Kidney (tissue), 14 donors: ENCODE results near the gene BSPRY. TPM values are rescaled to one million over a fixed set of nuclear protein-coding genes. Genes with fewer than 3 reads are reported as not detected.

Experiments
- DNase-seq, 5 donors: peaks; one replicate each; pipeline ENCODE4 v3.0.0-alpha.2; 2013 to 2020
- FAIRE-seq: peaks from 2 replicates; lab custom pipeline; 2012; peaks lifted over from hg19 to GRCh38; lab: Jason Lieb, UNC
- H3K27ac ChIP-seq, 2 donors: one replicate each; pipeline ENCODE4 v1.7.0; 2013; ENCODE audit warnings: low read depth in 2 of 2, low read length in 2 of 2, inconsistent platforms in 1 of 2
- H3K27me3 ChIP-seq: one replicate; pipeline ENCODE4 v1.7.1; 2013; ENCODE audit warnings: low read length, inconsistent platforms; ENCODE audit not compliant: control insufficient read depth, insufficient read depth
- H3K36me3 ChIP-seq, 3 donors: one replicate each; pipeline versions ENCODE4 v1.7.0 to v1.7.1; 2013; ENCODE audit warnings: low read length in 3 of 3, control low read depth in 1 of 3, inconsistent platforms in 1 of 3; ENCODE audit not compliant: insufficient read depth in 3 of 3, control insufficient read depth in 2 of 3
- H3K4me1 ChIP-seq, 3 donors: one replicate each; pipeline versions ENCODE4 v1.7.0 to v1.7.1; 2013; ENCODE audit warnings: low read length in 3 of 3, inconsistent platforms in 1 of 3, low read depth in 1 of 3; ENCODE audit not compliant: control insufficient read depth in 2 of 3, insufficient read depth in 2 of 3
- H3K4me3 ChIP-seq, 3 donors: one replicate each; pipeline versions ENCODE4 v1.7.0 to v1.8.1; 2013; ENCODE audit warnings: low read length in 3 of 3, control low read depth in 1 of 3, inconsistent platforms in 1 of 3
- H3K9ac ChIP-seq, 3 donors: one replicate each; pipeline versions ENCODE4 v1.7.0 to v1.7.1; 2013; ENCODE audit warnings: low read length in 3 of 3, control low read depth in 1 of 3, inconsistent platforms in 1 of 3
- H3K9me3 ChIP-seq, 3 donors: one replicate each; pipeline versions ENCODE4 v1.7.0 to v1.7.1; 2013; ENCODE audit warnings: low read length in 3 of 3, control low read depth in 1 of 3, inconsistent platforms in 1 of 3; ENCODE audit not compliant: control insufficient read depth in 2 of 3, insufficient read depth in 1 of 3
- intact Hi-C: fragments of 100-400 bp; cut with DNase I; formaldehyde crosslinking; loops from one replicate; pipeline ENCODE4 v1.11.1; 2022
- polyA plus RNA-seq: library from polyadenylated mRNA; stranded (reverse); fragments of 350-450 nt; fragmentation: Illumina TruSeq; extraction: RNeasy Lipid Tissue Mini Kit (QIAGEN cat#74804); gene quantifications from one replicate; pipeline ENCODE4 v1.2.3, GENCODE V29; 2014; ENCODE audit warnings: low read depth, low replicate concordance; ENCODE audit not compliant: insufficient read depth
- total RNA-seq: library from RNA; stranded (reverse); fragmentation: NEBNext Ultra II Directional; extraction: Animal tissue kit (Norgen Biotek cat#: 25700); gene quantifications from one replicate; pipeline ENCODE4 v1.2.1, GENCODE V29; 2021
- TF ChIP-seq, protein P1 (sequence below): IDR thresholded peaks from 3 replicates; pipeline ENCODE4 v1.5.1; 2012; ENCODE audit warnings: mild to moderate bottlenecking, moderate library complexity, borderline replicate concordance; ENCODE audit not compliant: insufficient read depth; ENCODE audit errors: extremely low read depth
- donor health status: control.
- donor health status: control.
- donor health status: control.
- donor health status: control.
- donor health status: control.
- donor health status: DM: yes; HTN: yes; CAD: no.
- donor health status: Normal renal cell carcinoma (clear cell type).

The BSPRY gene
- total and polyA plus RNA-seq, 2 donors from 2014 or later = 14.5 to 18.0 TPM

DNA sequence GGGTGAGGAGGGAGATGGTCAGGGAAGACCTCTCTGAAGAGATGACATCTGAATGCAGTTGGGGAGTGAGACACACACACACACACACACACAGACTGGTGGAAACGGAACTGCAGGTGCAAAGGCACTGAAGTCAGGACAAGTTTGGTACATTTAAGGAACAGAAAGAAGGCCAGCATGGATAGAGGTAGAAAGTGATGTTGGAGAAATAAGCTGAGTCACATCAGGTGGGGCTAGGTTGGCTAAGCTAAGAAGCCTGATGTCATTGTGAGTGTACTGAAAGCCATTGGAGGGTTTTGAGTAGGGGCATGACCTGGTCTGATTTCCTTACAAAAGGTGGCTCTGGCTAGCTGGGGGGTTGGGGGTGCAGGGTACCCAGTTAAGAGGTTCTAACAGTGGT, 3.1 kb downstream of the BSPRY start:
- no peaks in the 10 kb centered on the region for H3K9me3 ChIP-seq
- FAIRE-seq = no peak
- no peaks in the 10 kb centered on the region for H3K36me3 ChIP-seq
- H3K27ac ChIP-seq = no peak overlapping the region
- intact Hi-C loops = no loop called here
- TF ChIP-seq, protein P1, sequence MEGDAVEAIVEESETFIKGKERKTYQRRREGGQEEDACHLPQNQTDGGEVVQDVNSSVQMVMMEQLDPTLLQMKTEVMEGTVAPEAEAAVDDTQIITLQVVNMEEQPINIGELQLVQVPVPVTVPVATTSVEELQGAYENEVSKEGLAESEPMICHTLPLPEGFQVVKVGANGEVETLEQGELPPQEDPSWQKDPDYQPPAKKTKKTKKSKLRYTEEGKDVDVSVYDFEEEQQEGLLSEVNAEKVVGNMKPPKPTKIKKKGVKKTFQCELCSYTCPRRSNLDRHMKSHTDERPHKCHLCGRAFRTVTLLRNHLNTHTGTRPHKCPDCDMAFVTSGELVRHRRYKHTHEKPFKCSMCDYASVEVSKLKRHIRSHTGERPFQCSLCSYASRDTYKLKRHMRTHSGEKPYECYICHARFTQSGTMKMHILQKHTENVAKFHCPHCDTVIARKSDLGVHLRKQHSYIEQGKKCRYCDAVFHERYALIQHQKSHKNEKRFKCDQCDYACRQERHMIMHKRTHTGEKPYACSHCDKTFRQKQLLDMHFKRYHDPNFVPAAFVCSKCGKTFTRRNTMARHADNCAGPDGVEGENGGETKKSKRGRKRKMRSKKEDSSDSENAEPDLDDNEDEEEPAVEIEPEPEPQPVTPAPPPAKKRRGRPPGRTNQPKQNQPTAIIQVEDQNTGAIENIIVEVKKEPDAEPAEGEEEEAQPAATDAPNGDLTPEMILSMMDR = no peak
- no peak for DNase-seq
- H3K27me3 ChIP-seq = peaks cover 19% of the 10 kb centered on the region
- no peak overlapping the region for H3K4me3 ChIP-seq
- H3K4me1 ChIP-seq = peaks cover 0 to 6% (median 4%) of the 10 kb centered on the region in 3 donors
- H3K9ac ChIP-seq = no peak overlapping the region

DNA sequence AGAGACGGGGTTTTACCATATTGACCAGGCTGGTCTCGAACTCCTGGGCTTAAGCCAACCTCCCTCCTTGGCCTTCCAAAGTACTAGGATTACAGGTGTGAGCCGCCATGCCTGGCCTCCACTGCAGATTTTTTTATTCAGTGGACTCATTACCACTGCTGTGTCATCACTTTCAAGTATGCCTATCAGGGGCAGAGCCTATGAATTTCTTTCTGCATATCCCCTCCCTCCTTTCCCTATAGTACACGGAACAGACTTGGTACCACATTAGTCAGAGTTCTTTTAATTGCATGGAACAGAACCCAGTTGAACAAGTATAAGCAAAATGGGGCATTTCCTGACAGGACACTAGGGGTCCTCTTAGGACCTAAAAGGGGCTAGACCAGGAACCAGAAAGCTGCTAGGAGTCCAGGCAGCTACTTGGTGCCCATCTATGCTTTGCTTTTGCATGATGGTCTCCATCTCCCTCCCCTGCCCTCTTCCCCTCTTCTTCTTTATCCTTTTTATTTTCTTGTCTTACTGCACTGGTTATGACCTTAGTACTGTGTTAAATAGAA, 5.8 kb downstream of the BSPRY start:
- TF ChIP-seq, protein P1 = no peak
- Histone ChIP-seq H3K27ac (no peak overlapping the region), H3K4me3 (no peak overlapping the region), H3K9me3 (no peaks in the 10 kb centered on the region), H3K9ac (no peak overlapping the region), H3K27me3 (peaks cover 11% of the 10 kb centered on the region), H3K4me1 (peaks cover 0 to 3% (median 1%) of the 10 kb centered on the region in 3 donors), H3K36me3 (no peaks in the 10 kb centered on the region)
- no peak for DNase-seq
- no peak for FAIRE-seq
- intact Hi-C loops = no loop called here

DNA sequence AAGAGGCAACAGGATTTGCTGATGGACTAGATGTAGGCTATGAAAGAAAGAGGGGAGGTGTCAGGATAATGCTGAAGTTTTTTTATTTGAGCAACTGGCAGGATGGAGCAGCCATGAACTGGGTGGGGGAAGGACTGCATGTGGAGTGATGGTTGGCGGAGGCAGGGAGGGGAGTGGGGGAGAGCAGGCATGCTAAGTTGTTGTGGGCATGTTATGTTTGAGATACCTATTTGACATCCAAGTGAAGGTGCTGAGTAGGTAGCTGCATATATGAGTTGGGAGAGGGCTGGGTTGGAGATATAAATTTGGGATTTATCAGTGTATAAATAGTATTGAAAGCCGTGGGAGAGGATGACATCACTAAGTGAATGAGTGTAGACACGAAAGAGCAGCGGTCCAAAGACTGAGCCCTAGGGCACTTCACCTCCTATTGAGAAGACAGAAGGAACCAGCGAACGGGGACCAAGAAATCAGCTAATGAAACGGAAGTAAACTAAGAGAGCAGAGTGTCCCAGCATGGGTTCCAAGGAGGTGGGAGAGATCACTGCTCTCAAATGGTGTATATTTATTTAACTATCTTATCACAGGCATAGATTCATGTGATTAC, 7.4 kb downstream of the BSPRY start:
- Histone ChIP-seq H3K36me3 (no peaks in the 10 kb centered on the region), H3K9me3 (no peaks in the 10 kb centered on the region), H3K4me1 (no peaks in the 10 kb centered on the region), H3K4me3 (no peak overlapping the region), H3K27ac (no peak overlapping the region), H3K9ac (no peak overlapping the region), H3K27me3 (no peaks in the 10 kb centered on the region)
- intact Hi-C loops = no loop called here
- no peak for DNase-seq
- TF ChIP-seq, protein P1 = no peak
- FAIRE-seq = no peak
